Epithelial cell of prostate (primary cell): ENCODE measurements around the gene KCNN4.
A peak's percentile ranks its signal among the peaks of the same experiment; 100 is the strongest.
"Not testable (repeated sequence)": the region's sequence is repeated elsewhere in the genome, so short reads cannot be mapped to it uniquely, and the experiment has no call there.

Experiments used
- DNase-seq: peaks from one replicate; pipeline ENCODE4 v3.0.0-alpha.2; 2011; ENCODE audit warnings: low read depth, low spot score
- H3K27ac ChIP-seq: fragments of 450-650 bp; 2 replicates; pipeline ENCODE4 v1.5.1; 2017; ENCODE audit warnings: mild to moderate bottlenecking

KCNN4 gene

DNA sequence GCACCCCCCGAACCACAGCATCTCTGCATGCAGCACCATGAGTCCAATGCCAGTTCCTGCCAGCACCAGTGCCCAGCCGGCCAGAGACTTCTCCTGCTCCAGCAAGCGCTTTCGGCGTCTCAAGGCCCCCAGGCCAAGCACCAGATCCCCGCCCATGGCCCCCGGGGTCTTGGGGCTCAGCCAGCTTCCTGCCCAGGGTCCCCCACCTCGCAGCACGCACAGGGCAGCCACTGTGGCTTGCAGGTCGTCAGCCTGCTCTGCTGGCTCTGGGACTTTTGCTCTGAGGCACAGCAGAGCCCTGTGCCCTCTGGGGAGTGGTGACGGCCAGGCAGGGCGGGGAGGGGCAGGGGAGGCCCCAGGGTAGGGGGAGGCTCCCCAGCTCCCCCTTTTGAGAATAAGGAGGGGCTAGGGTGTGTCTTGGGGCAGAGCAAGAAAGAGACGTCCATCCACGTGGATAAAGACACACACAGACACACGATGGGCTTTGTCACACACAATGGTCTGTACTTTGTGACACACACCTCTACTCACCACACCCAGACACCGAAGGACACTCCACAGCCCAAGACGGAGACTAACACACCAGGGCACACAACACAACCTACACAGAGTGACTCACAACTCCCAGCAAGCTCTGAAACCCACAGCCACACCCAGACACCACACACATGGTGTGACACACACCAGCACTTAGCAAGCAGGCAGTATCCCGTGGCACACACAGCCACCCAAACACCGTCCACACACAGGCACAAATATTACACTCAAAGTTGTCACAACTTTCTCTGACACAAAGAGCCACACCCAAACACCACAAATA, at the start of gene KCNN4:
KCNN4 (minus strand) TSS at position 268 of the 820 bp plus-strand sequence; CDS start at position 156, 112 bp downstream.
- peak; percentile 95 for DNase-seq
- H3K27ac ChIP-seq = peak within 1 kb of the TSS; percentile 63

DNA sequence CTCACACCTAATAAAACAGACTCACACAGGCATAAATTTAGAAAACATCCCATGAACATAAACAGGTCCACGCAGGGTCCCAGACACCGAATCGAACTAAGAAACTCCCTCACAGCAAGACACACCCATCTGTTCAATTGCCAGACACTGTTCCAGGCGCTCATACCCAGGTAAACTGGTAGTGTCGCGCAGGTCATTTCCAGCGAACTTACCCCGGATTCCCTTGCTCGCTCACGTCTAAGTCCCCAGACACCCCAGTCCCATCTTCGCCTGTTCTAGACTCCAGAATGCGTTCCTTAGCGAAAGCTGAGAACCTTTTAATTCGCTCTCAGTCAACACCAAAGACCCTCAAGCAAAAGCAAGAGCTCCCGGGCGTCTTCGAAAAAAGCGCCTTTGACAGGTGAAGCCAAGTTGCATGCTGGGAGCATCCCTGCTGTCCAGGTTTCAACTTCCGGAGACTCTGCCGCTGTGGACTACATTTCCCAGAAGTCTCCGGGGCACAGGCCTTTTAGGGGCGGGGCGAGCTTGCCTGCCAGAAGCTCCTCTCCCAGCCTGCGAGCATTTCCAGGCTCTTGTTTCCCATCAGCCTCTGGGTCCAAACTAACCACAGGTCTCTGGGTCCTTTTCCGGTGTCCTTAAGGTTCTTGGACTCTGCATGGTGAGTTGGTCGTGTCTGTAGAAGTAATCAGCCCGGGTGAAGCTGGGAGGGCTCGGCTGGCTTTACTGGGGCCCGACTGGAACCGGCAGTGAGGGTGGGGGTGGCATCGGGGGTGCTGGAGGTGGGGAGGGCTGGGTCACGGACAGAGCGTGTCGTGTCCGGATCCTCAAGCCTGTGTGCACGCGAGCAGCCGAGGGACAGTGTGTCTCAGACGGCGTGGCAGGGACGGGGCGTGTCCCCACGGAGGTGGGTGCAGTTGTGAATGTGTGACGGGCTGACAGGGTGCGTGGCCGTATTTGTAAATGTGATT, 46.3 kb upstream of the KCNN4 start, which contains the start of gene ZNF283:
ZNF283 (plus strand) TSS at position 535 of the 968 bp plus-strand sequence. CDS start 6,184 bp downstream, outside the sequence.
- peak; percentile 60 for DNase-seq
- peak within 1 kb of the TSS; percentile 53 for H3K27ac ChIP-seq

DNA sequence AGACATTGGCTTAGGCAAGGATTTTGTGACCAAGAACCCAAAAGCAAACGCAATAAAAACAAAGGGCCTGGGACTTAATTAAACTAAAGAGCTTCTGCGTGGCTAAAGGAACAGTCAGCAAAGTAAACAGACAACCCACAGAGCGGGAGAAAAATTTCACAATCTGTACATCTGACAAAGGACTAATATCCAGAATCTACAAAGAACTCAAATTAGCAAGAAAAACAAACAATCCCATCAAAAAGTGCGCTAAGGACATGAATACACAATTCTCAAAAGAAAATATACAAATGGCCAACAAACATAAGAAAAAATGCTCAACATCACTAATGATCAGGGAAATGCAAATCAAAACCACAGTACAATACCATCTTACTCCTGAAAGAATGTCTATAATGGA, 43.8 kb upstream of the KCNN4 start:
- DNase-seq, H3K27ac ChIP-seq: not testable (repeated sequence)

DNA sequence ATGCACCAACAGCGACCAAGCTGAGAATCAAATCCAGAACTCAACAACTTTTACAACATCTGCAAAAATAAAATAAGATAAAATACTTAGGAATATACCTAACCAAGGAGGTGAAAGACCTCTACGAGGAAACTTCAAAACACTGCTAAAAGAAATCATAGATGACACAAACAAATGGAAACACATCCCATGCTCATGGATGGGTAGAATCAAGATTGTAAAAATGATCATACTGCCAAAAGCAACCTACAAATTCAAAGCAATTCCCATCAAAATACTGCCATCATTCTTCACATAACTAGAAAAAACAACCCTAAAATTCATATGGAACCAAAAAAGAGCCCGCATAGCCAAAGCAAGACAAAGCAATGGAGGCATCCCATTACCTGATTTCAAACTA, 43.1 kb upstream of the KCNN4 start:
- H3K27ac ChIP-seq, DNase-seq: not testable (repeated sequence)

DNA sequence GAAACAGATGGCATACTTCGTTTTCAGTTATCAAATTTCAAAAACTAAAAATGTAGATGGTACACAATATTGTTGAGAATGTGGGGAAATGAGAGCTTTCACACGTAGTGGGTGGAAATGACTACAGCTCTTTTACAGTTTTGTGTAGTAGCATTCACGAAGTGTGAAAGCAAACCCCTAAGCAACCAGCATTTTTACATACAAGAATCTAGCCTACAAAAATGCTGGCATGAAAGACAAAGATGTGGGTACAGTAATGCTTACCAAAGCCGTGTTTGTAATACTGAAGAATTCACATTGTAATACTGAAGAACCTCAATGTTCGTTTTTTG, 40.1 kb upstream of the KCNN4 start:
- H3K27ac ChIP-seq = no peak overlapping the region
- DNase-seq = no peak

DNA sequence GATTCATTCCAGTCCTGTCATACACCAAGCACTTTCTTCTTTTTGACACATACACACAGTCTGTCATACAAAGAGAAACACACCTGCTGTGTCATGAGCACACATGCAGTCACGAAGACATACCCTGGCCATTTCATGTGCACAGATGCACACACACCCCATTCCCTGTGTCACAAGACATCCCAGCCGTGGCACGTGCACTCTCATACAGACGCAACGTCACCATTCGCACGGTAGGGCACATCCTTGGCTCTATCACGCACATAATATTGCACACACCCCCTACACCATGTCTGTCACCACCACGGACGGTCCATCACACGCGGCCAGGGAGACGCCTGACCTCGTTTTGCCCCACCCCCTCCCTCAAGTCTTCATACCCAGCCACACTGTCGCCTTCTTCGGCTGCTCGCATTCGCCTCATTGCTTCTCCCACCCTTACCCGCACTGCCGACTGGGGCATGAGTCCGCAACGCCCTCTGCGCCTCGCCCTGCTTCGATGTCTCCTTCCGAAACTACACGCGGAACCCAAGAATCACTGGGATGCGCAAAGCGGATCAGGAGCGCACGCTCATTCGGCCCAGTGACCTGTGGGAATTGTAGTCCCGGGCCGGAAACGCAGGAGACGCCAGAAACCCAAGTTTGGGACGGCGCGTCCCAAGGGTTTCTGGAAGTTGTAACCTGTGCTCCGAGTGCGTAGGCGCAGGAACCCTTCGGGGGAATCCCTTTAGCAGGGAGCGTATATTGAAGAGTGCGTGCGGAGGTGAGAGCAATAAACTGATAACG, 39.5 kb upstream of the KCNN4 start:
- no peak overlapping the region for H3K27ac ChIP-seq
- no peak for DNase-seq

DNA sequence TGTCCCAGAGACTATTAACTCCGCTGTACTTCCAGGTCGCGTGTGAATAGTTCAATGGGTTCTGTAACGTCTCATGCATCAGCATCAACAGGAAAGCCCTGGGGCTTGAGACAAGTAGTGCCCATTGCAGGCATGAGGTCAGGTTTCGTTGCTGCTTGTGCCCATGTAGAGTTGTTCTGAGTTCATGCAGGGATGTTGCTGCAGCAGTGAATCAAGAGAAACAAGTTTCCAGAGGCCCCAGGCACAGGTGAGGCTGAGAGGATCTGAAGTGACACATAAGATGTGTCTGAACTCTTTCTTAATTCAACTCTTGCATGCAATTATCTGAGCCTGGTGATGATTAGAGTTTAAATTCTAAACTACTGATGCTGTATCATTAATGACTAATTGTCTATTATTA, 37.7 kb upstream of the KCNN4 start:
- peak; percentile 59 for DNase-seq
- peak overlapping the region; percentile 59 for H3K27ac ChIP-seq

DNA sequence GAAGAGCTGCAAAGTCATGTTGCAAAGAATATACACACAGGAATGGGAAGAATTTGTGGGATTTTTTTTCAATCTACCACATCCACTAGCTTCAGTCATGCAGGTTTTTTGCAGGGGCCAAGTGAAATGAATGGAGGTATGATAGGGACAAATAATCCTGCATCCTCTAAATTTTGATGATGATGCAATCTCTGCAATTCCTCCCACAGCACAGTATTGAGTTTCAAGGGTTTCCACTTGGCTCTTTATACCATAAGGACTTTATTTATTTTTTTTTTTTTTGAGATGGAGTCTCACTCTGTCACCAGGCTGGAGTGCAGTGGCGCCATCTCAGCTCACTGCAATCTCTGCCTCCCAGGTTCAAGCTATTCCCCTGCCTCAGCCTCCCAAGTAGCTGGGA, 36.7 kb upstream of the KCNN4 start:
- peak overlapping the region; percentile 59 for H3K27ac ChIP-seq
- DNase-seq = not testable (repeated sequence)

DNA sequence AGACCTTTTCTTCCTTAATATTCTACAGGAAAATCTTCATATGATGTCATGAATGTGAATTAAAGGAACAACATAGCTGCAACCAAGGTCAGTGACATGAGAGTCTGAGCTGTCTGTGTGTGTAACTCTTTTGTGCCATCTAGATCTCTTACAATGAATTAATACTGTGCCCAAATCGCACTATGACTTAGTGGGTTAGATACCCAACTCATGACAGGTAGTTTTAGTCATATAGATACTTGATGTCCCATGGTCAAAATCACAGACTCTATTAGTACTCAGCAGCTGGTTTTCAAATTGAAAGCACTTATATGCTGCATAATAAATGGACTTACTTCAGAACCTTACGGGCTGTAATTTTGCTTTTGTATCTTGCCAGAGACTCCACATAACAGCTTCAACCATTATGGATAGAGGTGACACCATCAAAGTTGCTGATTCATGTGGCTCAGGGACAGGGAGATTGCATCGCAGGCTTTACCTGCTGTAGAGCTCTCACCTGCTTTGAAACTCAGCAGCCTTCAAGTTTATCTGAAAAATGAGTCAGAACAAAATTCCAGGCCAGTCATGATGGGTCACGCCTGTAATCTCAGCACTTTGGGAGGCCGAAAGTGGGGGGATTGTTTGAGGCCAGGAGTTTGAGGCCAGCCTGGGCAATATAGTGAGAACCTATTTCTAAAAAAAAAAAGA, 34.0 kb upstream of the KCNN4 start:
- DNase-seq = no peak
- peak overlapping the region; percentile 64 for H3K27ac ChIP-seq

DNA sequence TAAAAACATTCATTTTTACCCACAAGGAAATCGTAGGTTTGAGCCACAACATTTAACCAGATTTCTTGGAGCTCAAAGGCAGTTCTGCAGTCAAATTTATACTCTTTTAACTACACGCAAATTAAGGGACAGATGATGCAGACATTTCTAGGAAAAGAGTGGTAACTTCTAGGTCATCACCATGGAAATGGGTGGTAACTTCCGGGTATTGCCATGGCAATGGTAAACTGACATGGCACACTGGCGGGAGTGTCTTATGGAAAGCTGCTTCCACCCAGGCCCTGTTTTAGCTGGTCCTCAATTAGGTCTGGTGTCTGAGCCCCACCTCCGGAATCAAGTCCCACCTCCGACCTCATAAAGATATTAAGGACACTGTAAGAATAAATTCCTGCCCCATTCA, 31.9 kb upstream of the KCNN4 start:
- no peak overlapping the region for H3K27ac ChIP-seq
- no peak for DNase-seq

DNA sequence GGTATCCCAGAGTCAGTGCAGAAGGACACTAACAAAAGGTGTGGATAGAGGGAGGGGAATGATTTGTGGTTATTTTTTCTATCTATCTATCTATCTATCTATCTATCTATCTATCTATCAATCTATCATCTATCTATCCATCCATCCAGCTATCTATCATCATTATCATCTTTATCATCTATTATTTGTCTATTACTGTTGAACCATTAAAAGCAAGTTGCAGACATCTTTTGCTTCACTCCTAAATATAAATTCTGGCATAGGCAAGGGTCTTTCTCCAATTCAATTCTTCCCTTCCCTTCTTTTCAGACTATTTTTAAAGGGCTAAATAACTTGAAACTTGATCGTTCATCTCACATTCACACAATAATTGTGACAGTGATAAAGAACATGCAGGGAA, 31.5 kb upstream of the KCNN4 start:
- no peak for DNase-seq
- no peak overlapping the region for H3K27ac ChIP-seq

DNA sequence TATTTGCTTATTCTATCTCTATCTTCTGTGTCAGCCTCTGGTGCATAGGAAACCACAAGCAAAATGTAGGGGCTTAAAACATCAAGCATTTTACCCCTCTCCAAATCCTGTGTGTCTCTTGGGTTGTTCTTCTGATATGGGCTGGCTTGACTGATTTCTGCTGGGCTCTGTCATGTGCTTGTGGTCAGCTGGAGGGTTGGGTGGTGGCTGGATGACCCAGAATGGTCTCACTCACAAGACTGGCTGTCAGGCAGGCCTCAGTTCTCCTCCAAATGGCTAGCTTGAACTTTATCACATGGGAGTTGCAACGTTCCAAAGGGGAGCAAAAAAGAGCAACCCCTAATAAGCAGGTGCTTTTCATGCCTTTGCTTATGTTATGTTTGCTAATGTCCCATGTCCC, 31.1 kb upstream of the KCNN4 start:
- DNase-seq = no peak

DNA sequence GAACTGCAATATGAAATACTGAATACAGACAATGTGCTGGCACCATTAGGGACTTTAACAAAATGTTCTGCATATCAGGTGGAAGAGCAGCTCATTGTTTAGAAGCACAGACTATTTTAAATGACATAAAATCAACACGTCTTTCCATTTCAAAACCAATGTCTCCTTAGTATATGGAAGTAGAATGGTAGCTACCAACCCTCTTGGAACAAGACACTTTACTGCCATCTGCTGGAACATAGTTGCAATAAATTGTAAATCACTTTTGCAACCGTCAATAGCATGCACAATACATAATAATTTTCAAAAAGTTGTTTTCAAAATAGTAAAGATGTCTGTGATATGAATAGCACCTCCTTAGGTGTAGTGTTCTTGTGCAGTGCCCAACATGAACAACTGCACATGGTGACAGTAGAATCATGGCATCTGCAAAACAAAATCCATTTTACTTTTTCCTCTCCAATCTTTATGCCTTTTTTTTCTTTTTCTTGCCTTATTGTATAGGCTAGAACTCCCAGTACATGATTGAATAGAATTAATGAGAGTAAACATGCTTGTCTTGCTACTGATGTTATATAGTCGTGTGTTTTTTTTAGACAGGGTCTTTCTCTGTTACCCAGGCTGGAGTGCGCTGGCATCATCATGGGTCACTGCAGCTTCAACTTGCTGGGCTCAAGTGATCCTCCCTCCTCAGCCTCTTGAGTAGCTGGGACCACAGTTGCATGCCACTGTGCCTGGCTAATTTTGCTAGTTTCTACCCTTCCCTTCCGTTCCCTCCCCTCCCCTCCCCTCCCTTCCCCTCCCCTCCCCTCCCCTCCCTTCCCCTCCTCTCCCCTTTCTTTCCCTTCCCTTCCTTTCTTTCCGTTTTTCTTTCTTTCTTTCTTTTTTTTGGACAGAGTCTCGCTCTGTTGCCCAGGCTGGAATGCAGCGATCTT, 29.3 kb upstream of the KCNN4 start:
- DNase-seq = no peak
- H3K27ac ChIP-seq = no peak overlapping the region

More for the DNA sequence above, 31.1 kb upstream of the KCNN4 start:
- H3K27ac ChIP-seq = no peak overlapping the region

DNA sequence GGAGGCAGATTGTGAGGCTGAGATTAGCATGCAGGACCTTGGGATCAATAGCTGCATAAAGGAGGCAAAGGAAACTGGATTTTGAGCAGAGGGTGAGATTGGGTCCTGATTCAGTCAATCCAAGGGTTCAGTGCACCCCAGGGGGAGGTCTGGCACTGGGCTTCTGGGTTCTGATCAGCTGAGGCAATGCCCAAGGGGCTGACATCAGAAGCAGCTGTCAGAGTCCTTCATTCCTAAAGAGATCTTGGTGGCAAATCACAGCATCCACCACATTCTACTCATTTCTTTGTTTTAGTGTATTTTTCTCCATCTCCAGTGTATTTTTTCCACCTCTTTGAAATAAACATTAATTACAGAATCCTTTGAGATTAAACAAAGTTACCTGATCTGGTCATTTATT, 26.9 kb upstream of the KCNN4 start:
- H3K27ac ChIP-seq = peak overlapping the region; percentile 1
- DNase-seq = no peak

DNA sequence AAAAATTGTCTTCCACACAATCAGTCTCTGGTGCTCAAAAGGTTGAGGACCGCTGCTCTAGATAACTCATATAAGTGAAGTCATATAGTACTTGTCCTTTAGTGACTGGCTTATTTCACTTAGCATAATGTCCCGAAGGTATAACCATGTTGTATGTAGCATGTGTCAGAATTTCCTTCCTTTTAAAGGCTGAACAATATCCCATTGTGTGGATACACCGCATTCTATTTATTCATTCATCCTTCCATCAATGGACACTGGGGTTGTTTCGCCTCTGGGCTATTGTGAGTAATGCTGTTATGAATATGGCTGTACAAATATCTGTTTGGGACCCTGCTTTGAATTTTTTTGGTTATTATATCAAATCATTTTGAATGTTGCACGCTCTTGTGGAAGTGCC, 26.1 kb upstream of the KCNN4 start:
- no peak for DNase-seq
- peak overlapping the region; percentile 6 for H3K27ac ChIP-seq

DNA sequence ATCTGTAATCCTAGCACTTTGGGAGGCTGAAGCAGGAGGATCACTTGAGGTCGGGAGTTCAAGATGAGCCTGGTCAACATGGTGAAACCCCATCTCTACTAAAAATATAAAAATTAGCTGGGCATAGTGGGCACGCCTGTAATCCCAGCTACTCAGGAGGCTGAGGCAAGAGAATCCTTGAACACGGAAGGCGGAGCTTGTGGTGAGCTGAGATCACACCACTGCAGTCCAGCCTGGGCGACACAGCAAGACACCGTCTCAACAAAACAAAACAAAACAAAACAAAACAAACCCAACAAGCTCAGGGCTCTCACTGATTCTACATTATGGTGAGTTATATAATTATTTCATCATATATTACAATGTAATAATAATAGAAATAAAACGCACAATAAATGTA, 25.6 kb upstream of the KCNN4 start:
- H3K27ac ChIP-seq = peak overlapping the region; percentile 6
- DNase-seq = not testable (repeated sequence)

DNA sequence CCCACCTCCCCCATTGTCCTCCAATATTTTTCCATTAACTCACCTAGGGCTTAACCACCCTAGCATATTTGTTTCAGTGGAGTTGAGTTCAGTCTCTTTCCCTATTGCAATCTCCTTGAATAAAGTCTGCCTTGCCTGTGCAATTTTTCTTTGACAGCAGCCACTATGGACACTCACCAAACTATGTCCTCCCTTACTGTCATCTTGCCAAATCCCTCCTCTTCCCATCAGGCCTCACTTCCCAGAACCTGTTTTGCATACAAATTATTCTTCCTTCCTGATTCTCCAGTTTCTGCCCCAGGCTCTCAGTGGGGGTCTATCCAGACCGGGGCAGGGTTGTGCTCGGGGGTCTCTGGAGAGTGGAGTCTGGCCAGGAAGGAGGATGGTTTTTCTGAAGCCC, 23.7 kb upstream of the KCNN4 start:
- no peak overlapping the region for H3K27ac ChIP-seq
- no peak for DNase-seq

DNA sequence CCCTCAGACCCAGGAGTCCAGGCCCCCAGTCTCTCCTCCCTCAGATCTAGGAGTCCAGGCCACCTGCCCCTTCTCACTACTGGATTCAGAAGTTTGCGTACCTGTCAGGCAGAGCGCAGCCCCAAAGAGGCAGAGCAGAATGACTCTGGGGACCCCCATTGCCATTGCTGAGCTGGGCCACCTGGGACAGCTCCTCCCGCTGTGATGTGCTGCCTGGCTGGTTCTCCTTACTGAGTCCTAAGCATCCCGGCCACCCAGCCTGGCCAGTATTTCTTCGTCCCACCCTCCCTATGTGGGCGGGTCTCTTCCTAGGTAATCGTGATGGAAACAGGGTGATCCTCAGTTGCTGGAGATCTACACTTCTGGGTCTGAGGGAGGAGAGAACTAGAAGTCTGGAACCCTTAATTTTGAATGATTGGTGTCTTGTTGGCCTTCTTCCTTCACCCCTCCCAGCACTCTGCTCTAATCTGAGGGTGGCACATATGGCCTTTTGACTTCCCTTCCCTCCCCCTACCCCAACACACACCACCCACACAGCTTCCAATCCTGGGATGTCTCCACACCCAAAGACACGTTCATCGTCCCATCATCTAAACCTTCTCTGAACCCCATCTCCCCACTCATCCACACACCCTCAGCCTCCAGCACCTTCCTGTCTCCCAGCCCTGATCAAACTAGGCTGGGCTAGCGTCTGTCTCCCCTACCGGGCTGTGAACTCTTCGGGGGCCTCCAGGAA, 21.6 kb upstream of the KCNN4 start, which contains the start of gene LYPD5:
LYPD5 (minus strand) TSS at position 232 of the 736 bp plus-strand sequence; CDS start at position 165, 67 bp downstream.
- DNase-seq = no peak
- no peak within 1 kb of the TSS for H3K27ac ChIP-seq
